OCI-M2 (cell line): ENCODE measurements around the gene OTOP2.
"Not testable (repeated sequence)": the region's sequence is repeated elsewhere in the genome, so short reads cannot be mapped to it uniquely, and the experiment has no call there.

ENCODE experiments used
- DNase-seq: peaks from one replicate; lab custom pipeline; 2025; ENCODE audit not compliant: unreplicated experiment; lab: John Stamatoyannopoulos, UW

Gene OTOP2

DNA sequence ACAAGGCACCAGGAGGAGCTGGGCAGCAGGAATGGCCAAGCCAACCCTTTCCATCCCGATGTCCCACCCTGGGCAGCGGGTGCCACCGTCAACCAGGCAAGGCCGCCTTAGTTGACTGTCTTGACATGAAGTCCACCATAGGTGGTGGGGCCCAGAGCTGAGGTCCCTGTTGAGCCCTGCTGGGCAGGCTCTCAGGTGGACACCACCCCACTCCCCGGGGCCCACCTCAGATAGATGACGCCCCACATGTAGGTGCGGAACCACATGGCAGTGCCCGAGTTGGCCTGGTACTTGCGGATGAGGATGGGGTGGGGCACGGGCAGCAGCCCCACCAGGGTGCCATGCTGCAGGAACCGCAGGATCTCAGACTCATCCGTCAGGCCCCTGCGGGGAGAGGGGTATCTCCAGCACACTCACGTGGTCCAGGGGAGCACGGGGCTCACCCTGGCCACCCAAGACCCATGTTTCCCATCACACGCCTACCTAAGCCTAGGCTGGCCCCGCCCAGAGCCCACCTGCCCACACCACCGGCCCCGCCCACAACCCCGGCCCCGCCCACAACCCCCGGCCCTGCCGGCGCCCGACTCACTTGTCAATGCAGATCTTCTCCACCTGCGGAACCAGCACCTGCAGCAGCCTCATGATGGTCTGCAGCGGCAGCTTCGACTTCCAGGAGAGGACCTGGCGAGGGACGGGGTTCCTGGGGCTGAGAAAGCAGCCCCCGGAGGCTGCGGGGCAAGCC lies 27.8 kb downstream of the OTOP2 start:
- DNase-seq: no peak

DNA sequence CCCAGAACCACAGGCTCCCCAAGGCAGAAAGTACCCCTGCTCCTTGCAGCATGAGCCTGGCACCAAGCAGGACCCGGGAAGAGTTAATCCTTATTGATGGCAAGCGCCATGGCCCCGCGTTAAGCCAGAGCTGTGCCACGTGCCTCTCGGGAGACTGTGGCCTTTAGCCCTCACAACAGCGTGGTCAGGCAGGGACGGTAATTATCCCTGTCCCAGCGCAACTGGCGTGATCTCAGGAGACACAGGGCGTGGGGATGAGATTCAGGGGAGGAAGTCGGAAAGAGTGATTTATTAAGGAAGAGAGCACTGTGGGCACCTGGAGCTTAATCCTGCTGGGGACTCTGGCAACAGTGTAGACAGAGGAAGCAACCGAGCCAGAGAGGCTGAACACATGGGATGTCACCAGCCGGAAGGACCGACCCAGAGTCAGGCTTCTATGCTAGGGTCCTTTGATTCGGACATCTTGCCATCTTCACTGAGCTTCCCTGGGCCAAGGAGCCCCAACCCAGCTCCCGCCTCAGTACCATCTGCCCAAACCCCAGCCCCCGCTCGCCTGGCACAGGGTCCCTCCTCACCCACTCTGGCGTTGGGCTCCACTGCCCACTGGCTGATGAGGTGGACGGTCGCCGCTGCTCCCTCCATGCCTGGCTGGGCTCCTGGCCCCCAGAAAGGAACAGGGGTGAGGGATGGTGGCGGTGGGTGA lies 28.5 kb downstream of the OTOP2 start:
- DNase-seq: no peak

DNA sequence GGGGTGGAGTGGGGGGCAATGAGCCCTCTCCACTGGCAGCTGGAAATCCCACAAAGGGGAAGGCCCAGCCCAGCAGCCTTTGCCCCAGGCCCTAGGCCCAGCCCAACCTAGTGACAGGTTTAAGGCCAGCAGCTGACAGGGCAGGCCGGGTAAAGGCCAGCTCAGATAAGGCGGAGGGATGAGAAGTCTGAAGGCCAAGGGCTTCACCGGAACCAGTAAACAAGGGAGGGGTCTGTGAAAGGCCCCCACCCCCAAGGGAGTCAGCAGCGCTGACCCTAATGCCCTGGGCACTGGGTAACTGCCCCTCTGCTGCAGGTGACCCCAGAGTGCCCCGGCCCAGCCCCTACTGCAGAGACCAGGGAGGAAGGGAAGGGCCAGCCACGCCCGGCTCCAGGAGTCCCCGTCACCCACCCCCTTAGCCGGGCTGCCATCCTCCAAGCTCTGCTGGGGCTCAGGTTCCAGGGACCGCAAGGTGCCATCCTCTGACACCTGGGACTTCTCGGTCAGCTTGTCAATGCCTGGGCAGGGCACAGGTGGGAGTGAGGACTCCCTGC lies 29.1 kb downstream of the OTOP2 start:
- DNase-seq: no peak

DNA sequence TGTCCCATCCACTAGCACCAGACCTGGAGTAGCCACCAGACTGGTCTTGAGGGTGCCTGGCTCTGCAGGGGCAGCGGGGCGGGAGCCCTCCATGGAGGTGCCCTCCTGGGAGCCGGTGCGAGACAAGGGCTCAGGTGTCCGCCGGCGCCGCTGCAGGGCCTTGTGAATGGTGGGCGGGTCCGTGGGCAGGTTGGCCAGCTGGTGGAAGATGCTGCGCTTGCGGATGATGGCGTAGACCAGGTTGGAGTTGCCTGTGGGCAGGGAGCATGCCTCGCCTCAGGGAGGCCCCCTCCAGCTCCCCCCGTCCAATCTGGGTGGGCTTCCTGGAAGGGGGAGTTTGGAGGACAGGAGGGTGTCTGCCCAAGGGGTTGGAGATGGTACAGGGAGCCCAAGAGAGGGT lies 30.0 kb downstream of the OTOP2 start:
- DNase-seq: no peak

DNA sequence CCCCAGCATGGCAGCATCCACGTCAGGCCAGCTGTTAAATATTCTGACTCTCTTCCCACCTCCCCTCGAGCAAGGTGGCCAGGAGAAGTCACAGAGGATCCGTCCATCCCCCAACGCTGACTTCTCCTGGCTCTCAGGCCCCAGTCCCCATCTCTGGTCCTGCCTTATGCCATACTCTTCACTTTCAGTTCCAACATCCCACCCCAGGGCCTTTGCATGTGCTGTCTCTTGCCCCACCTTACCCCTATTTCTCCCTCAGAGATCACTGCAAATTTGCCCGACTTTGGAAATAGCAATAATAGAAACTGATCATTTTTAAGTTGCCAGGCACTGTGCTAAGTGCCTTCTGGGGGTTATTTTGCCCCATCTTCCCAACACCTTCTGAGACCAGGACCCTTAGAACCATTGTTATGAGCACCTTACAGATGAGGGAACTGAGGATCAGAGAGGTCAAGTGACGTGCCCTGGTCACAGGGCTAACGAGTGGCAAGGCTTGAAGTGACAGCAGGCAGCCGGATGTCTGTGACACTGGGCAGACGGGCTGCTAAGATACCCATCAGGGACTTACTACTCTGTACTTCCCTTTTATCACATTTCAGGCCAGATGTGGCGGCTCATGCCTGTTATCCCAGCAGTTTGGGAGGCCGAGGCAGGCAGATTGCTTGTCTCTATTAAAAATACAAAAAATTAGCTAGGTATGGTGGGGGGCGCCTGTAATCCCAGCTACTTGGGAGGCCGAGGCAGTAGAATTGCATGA lies 30.8 kb downstream of the OTOP2 start:
- no peak for DNase-seq

DNA sequence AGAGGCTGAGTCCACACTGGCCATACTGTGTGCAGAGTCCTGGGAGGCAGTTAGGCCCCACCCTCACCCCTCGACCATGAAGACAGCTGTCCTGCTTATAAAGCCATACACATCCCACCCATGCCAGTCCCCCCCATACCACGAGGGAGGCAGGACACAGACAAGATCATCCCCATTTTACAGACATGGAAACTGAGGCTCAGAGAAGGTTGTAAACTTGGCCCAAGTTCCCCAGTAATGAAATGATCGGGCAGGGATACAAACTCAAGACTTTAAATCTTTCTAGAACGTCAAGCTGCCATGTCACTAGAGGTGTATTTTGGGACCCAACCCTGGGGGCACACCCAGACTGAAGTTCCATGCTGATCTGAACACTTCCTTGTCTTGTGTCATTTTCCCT lies 32.0 kb downstream of the OTOP2 start:
- DNase-seq: no peak

DNA sequence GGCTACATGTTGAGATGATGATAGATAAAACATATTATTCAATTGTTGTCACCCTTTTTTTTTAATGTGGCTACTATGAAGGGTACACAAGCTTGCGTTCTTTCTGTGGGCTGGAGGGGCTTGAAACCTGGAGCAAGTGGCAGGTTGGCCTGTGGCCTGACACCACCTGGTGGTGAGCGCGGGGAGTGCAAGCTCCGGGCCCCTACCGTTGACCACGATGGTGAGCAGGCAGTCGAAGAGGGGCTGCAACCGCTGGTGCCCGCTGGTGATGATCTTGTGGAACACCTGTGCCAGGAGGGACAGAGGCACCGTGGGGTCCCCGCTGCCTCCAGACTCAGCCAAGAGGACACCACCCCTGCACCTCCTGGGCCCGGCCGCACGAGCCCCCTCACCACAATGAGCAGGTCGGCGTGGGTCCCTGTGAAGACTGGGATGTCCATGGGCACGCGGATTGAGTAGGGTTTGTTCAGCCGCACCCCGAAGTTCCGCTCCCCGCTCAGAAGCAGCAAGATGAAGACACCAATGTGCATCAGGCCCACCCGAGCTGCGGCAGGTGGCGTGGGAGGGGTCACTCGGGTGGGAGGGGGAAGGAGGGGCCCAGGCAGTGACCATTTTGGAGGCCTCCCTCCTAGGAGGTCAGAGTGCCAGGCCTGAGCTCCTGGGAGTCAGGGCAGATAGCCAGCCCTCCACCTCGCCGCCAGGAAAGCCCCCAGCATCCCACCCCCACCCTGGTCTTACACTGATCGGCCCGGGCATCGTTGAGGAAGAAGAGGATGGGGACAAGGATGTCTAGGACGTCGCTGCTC lies 34.1 kb downstream of the OTOP2 start:
- DNase-seq: peak; percentile 37

DNA sequence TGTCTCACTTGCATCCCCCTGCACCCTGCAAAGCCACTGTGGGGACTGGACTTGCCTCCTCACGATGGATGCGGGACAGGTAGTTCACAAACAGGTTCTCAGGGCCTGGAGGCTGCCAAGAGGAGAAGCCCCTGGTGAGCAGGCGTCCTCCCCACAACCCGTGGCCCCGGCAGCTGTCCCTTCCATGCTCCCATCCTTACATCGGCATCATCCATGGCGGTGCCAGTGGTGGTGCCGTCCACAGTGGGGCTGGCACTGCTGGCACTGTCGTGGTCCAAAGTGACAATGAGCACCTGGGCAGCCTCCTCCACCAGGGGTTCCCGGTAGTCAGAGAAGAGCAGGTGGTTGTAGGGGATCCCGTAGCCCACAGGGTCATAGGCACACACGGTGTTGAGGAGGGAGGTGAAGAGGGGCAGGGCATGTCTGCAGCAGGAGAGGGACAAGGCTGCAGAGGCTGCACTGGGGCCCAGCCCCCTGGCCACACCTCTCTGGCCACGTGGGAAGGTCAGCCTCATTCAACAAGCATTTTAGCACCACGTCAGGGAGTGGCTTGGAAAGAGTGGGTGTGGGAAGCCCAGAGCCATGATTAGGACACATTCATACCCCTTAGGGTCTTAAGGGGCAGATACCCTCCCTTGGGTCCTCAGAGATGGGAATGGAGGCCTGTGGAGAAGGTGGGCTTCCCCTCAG lies 35.9 kb downstream of the OTOP2 start:
- DNase-seq: no peak

DNA sequence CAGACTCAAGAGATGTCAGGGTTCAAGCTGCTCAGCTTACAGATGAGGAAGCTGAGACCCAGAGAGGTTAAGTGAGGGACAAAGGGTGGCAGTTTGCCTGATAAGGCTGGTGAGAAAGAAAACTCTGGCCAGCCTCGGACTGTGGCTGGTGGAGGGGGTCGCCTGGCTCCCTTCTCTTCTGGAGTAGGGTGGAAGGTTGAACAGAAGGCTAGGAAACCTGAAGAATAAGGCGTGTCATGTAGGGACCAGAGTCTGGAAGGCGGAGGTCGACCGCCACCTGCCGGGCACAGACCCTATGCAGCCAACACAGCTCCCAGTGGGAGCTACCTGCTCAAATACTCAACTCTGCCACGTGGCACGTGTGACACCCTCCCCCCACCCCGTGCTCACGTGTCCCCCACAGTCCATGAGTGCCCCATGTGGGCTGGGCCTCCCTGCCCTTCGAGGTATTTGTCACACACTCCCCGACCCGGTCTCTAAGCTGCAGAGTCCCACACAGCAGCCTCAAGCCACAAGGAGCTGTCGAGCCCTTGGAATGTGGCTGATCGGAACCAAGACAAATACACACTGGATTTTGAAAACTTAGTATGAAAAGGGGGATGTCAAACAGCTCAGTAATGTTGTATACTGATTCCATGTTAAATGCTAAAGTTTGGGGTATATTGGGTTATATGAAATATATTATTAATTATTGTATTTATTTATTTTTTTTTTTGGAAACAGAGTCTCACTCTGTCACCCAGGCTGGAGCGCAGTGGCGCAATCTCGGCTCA lies 36.7 kb downstream of the OTOP2 start:
- DNase-seq: no peak

DNA sequence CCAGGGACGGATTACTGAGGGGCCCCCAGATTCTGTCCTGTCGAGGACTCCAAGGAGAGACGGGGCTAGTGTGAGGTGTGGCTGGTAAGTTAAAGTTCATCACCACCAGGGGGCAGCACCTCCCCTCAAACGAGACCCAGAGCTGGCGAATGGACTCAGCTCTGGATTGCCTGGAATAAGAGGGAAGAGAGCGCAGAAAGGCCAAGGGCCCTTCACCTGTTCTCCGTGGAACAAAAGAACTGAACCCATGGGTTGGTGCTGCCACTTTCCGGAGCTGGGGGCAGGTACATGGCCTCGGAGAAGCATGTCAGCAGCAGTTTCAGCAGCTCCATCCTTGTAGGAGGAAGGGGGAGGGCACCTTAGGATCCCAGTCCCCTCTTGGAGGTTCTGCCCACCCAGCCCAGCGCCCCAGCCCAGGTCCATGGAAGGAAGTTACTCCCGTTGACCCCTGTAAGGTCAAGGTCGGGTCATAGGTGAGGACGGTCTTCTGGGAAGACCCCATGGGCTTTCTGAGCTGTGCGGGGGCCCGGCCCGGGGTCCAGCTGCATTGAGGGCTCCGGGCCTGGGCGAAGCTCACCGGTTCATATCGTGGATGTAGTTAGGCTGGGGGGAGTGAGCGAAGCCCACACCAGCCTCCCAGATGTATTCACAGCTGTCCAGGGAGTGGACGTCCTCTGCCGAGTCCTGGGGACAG lies 37.7 kb downstream of the OTOP2 start:
- DNase-seq: no peak

DNA sequence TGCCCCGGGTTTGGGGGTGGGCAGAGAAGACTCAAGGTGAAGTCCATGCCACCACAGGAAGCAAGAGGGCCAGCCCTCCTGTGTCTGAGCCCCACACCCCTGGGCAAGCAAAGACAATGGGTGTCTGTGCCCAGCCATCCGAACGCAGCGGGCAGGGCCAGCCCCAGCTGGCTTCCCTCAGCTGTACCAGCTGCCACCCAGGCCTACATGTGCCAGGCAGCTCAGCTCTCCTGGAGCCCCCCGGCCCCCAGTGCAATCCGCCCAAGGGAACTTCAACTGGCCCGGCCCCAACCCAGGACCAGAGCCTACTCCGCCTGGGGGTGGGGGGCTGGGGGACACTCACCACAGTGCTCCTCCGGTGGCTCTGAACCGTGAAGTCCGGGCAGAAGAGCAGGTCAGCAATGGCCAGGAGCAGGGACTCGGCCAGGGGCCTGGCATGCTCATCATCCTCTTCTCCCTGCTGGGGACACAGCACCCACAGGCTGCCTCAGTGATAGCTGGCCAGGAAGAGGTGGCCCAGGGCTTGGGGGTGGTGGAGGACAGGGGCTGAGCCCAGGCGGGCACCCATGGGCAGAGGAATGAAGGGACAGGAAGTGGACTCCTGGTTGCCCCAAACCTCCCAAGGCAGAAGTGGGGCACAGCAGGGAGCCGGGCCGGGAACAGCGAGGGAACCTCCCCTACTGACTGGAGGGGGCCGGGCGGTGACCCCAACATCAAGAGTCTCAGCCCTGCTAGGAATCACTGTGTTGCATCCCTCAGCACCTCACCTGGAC lies 38.7 kb downstream of the OTOP2 start:
- no peak for DNase-seq

DNA sequence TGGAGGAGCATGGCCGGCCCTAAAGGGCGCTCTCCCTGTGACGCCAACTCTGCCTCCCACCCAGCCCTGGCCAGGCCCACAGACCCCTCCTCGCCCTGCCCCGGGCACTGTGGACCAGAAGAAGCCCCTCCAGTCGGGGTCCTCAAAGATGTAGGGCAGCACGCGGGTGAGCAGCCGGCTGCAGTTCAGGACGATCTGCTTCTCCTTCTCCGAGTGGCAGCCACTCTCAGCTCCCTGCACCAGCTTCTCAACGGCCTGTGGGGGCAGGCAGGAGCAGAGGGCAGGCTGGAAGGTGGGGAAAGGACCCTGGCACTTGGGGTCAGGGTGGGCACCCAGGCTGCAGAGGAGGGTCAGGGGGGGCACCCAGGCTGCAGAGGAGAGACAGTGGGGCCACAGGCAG lies 39.6 kb downstream of the OTOP2 start:
- DNase-seq: no peak

DNA sequence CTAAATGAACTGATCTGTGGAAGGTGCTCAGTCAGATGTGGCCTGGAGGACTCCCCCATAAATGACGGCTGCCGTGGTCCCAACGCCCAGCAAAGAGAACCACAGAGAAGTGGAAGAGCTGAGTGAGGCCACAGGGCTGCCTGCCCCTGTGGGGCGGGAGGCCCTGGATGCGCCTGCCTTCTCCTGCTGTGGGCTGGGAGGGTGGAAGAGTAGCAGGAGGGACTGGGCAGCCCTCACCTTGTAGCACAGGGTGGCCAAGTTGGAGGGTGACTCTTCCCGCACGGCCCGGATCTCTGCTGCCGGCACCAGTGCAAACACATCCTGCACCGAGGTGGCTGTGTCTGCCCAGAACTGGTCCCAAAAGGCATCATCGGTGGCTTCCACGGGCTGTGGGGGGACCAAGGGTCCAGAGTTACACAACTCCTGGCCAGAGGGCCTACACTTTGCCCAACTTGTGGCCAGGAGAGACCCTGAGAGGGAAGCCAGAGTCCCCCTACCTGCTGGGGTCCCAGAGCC lies 40.2 kb downstream of the OTOP2 start:
- no peak for DNase-seq

DNA sequence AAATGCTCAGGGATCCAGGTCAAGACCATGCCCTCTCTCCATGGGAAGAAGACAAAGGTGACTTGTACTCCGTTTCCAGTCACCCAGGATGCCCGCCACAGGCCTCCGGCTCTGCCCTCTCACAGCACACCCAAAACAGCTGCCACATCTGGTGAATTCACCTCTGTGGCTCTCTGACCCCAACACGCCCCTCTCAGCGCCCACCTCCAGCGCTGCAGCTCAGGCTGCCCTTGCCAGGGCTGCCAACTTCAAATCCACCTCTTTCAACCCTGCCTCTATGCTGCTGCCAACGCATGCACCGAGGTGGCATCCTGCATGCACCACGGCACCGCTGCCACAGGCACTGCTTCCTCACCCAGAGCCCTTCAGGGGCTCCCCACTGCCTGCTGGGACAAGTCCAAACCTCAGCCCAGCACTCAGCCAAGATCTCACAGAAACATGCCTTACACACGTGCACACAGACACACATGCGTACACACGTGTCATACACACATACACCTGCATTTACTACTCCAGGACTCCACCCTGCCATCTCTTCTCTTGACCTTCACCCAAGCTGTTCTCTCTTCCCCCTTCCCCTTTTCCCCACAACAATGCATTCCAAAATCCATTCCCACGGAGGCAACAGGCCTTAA lies 41.0 kb downstream of the OTOP2 start:
- no peak for DNase-seq

DNA sequence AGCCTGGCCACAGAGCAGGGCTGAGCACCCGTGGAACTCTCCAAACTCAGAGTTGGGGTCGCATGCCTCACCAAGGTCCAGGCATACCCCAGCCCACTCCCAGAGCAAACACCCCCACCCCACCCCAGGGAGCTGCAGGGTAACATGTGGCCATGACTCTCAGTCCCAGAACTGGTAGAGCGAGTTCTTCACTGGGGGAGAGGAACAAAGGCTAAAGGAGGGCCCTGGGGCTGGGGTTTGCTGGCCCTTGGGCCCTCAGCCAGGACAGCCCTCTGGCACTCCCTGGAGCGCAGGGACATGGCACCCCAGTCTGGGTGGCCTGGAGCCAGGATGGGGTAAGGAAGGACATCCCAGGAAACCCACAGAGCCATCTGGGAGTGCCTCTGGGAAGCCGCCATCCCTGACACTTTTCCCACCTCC lies 44.3 kb downstream of the OTOP2 start:
- no peak for DNase-seq

DNA sequence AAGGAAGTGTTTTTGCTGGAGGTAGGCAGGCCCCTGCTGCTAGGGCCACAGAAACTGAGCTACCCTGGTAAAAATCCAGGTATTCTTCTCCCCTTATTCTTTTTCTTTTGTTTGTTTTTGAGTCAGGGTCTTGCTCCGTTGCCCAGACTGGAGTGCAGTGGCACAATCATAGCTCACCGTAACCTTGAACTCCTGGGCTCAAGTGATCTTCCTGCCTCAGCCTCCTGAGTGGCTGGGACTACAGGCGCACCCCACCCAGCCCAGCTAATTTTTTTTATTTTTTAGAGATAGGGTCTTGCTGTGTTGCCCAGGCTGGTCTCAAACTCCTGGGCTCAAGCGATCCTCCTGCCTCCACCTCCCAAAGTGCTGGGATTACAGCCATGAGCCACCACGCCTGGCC lies 45.4 kb downstream of the OTOP2 start:
- DNase-seq: not testable (repeated sequence)

DNA sequence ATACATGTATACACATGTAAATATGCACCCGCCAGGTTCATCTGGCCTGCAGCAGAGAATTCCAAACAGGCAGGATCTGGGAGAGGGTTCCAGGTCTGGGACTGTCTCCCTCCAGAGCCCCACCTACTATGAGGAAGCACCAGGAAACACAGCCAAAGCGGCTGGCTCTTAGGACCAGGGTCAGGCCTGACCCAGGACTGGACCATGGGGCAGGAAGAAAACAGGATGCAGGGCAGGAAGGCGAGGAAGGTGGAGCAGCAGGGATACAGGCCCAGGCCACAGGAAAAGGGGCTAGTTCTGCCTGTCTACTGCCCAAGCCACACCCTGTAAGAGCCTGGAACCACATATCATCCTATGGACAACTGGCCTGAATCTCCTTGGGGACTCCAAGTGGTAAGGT lies 46.3 kb downstream of the OTOP2 start:
- DNase-seq: no peak
